Skeletal muscle cell (primary cell): ENCODE results near the gene KIN.

Experiments used
- DNase-seq: peaks from one replicate; pipeline ENCODE4 v3.0.0-alpha.2; 2010; ENCODE audit warnings: low read depth
- H3K4me3 ChIP-seq: 2 replicates; pipeline ENCODE4 v1.5.1; 2011; ENCODE audit warnings: low read depth, mild to moderate bottlenecking, control low read depth, low read length, moderate library complexity

KIN gene

GRCh38 chr10:7702288-7702812 is 85.4 kb downstream of the KIN start:
- H3K4me3 ChIP-seq = no peak overlapping the region
- no peak for DNase-seq

- H3K4me3 ChIP-seq = no peak overlapping the region
- DNase-seq = no peak
Observed at GRCh38 chr10:7701158-7701742, 86.5 kb downstream of the KIN start.
